ENCODE measurements around the gene ATG5. TPM values are rescaled to one million over a fixed set of nuclear protein-coding genes. Genes with fewer than 3 reads are reported as not detected.
"Not testable (repeated sequence)": the region's sequence is repeated elsewhere in the genome, so short reads cannot be mapped to it uniquely, and the experiment has no call there.

The ATG5 gene
- total RNA-seq, 2 experiments from 2014 or later: 35.4 to 35.6 TPM

DNA sequence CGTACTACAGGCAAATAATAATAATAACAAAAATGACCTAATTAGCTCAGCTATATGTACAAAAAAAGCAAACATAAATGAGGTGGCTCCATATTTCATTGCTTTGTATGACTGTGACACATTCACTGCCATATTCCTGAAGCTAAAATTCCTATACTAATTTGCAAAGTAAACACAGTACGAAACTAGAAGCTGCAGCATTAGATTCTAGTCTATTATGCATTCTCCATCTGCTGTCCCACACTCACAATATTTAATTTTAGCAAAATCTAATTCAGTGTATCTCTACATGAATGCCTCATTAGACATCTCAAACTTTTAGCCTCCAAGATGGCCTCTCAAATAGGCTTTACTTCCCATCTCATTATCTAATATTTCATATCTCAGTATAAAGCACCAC, 55.1 kb downstream of the ATG5 start:
- DNase-seq: no peak
- Mint-ChIP-seq H3K27me3 (no peaks in the 10 kb centered on the region), H3K36me3 (ENCODE audit: low read depth) (peaks cover 37% of the 10 kb centered on the region), H3K9me3 (peaks cover 25% of the 10 kb centered on the region), H3K4me3 (no peak overlapping the region), H3K27ac (no peak overlapping the region), H3K4me1 (peaks cover 10% of the 10 kb centered on the region)
- ChIA-PET POLR2A (no interaction called here), CTCF (no interaction called here)

DNA sequence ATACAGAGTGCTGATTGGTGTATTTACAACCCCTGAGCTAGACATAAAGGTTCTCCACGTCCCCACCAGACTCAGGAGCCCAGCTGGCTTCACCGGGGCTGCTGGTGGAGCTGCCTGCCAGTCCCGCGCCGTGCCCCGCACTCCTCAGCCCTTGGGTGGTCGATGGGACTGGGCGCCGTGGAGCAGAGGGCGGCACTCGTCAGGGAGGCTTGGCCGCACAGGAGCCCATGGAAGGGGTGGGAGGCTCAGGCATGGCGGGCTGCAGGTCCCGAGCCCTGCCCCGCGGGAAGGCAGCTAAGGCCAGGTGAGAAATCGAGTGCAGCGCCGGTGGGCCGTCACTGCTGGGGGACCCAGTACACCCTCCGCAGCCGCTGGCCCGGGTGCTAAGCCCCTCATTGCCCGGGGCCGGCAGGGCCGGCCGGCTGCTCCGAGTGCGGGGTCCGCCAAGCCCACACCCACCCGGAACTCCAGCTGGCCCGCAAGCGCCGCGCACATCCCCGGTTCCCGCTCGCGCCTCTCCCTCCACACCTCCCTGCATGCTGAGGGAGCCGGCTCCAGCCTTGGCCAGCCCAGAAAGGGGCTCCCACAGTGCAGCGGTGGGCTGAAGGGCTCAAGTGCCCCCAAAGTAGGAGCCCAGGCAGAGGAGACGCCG, 56.2 kb downstream of the ATG5 start:
- peaks cover 33% of the 10 kb centered on the region for H3K9me3 Mint-ChIP-seq
- peaks cover 45% of the 10 kb centered on the region for H3K36me3 Mint-ChIP-seq (ENCODE audit: low read depth)
- CTCF ChIA-PET, DNase-seq, H3K27me3 Mint-ChIP-seq, H3K4me1 Mint-ChIP-seq, POLR2A ChIA-PET, H3K27ac Mint-ChIP-seq, H3K4me3 Mint-ChIP-seq: not testable (repeated sequence)

DNA sequence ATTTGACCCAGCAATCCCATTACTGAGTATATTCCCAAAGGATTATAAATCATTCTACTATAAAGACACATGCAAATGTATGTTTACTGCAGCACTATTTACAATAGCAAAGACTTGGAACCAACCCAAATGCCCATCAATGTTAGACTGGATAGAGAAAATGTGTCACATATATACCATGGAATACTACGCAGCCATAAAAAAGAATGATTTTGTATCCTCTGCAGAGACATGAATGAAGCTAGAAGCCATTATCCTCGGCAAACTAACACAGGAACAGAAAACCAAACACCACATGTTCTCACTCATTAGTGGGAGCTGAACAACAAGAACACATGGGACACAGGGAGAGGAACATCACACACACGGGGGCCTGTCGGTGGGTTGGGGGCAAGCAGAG, 57.1 kb downstream of the ATG5 start:
- CTCF ChIA-PET, H3K4me1 Mint-ChIP-seq, H3K4me3 Mint-ChIP-seq, H3K27me3 Mint-ChIP-seq, POLR2A ChIA-PET, DNase-seq, H3K27ac Mint-ChIP-seq: not testable (repeated sequence)
- Mint-ChIP-seq H3K9me3 (peaks cover 38% of the 10 kb centered on the region), H3K36me3 (ENCODE audit: low read depth) (peaks cover 53% of the 10 kb centered on the region)

DNA sequence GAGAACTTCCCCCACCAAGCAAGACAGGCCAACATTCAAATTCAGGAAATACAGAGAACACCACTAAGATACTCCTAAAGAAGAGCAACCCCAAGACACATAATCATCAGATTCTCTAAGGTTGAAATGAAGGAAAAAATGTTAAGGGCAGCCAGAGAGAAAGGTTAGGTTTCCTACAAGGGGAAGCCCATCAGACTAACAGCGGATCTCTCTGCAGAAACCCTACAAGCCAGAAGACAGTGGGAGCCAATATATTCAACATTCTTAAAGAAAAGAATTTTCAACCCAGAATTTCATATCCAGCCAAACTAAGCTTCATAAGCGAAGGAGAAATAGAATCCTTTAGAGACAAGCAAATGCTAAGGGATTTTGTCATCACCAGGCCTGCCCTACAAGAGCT, 61.1 kb downstream of the ATG5 start:
- CTCF ChIA-PET: interaction anchor here (0.7 kb wide), 1 partner anchor 201 kb away, joined by 5 read pairs; no protein-coding TSS in a partner anchor
- not testable (repeated sequence) for DNase-seq
- peaks cover 77% of the 10 kb centered on the region for H3K36me3 Mint-ChIP-seq (ENCODE audit: low read depth)

DNA sequence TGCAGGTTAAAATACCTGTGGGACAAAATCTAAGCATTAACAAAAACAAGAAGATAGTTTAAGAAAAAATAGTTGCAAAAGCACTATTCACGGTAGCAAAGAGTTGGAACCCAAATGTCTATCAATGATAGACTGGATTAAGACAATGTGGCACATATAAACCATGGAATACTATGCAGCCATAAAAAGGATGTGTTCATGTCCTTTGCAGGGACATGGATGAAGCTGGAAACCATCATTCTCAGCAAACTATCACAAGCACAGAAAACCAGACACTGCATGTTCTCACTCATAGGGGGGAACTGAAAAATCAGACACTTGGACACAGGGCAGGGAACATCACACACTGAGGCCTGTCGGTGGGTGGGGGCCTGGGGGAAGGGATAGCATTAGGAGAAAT, 65.8 kb downstream of the ATG5 start:
- peaks cover 49% of the 10 kb centered on the region for H3K36me3 Mint-ChIP-seq (ENCODE audit: low read depth)
- H3K27ac Mint-ChIP-seq, H3K27me3 Mint-ChIP-seq, H3K4me1 Mint-ChIP-seq, DNase-seq, POLR2A ChIA-PET, H3K9me3 Mint-ChIP-seq, H3K4me3 Mint-ChIP-seq: not testable (repeated sequence)
- CTCF ChIA-PET: interaction anchor here (1.4 kb wide), 1 partner anchor 36 kb away, joined by 3 read pairs; no protein-coding TSS in a partner anchor

More for the DNA sequence above, 61.1 kb downstream of the ATG5 start:
- H3K9me3 Mint-ChIP-seq: peaks cover 38% of the 10 kb centered on the region
- not testable (repeated sequence) for H3K4me1 Mint-ChIP-seq, H3K4me3 Mint-ChIP-seq, H3K27ac Mint-ChIP-seq, H3K27me3 Mint-ChIP-seq
- POLR2A ChIA-PET: interaction anchor here (1.2 kb wide), 1 partner anchor 15 kb away, joined by 3 read pairs; no protein-coding TSS in a partner anchor

DNA sequence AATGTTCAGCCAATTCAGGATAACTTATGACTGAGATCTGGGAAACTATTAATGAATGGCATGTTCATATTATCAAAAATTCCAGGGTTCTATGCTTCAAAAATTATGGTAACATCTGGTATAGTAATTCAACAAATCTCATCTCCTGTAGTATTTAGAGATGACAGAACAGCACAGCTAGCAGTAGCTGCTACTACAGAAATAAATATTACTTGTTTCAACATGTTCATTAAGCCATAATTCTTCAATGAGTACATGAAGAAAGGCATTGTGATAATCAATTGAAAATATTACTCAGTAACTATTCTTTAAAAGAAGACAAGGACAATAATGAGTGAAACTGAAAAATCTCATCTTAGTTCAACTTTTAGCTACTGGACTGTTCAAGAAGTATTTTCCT, 66.8 kb downstream of the ATG5 start:
- no peaks in the 10 kb centered on the region for H3K27me3 Mint-ChIP-seq
- H3K4me1 Mint-ChIP-seq: peaks cover 2% of the 10 kb centered on the region
- no peak overlapping the region for H3K27ac Mint-ChIP-seq
- no peak overlapping the region for H3K4me3 Mint-ChIP-seq
- H3K36me3 Mint-ChIP-seq (ENCODE audit: low read depth): peaks cover 39% of the 10 kb centered on the region
- no peak for DNase-seq
- no peaks in the 10 kb centered on the region for H3K9me3 Mint-ChIP-seq
- ChIA-PET POLR2A (interaction anchor here (0.9 kb wide), 1 partner anchor 12 kb away, joined by 3 read pairs; no protein-coding TSS in a partner anchor), CTCF (interaction anchor here (0.5 kb wide), 1 partner anchor 827 kb away, joined by 3 read pairs; no protein-coding TSS in a partner anchor)

DNA sequence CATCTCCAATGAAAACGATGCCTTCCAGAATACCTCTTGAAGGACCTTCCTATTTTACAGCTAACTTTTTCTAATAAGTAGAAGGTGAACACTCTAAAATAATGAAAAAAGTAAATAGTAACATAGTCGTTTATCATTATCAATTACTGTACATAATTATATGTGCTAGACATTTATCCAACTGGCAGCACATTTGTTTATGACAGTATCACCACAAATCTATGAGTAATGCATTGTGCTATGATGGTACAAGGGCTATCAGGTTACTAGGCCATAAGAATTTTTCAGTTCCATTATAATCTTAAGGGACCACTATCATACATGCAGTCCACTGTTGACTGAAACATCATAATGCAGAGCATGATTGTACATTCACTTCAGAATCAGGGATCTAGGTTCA, 68.4 kb downstream of the ATG5 start:
- no peak overlapping the region for H3K27ac Mint-ChIP-seq

DNA sequence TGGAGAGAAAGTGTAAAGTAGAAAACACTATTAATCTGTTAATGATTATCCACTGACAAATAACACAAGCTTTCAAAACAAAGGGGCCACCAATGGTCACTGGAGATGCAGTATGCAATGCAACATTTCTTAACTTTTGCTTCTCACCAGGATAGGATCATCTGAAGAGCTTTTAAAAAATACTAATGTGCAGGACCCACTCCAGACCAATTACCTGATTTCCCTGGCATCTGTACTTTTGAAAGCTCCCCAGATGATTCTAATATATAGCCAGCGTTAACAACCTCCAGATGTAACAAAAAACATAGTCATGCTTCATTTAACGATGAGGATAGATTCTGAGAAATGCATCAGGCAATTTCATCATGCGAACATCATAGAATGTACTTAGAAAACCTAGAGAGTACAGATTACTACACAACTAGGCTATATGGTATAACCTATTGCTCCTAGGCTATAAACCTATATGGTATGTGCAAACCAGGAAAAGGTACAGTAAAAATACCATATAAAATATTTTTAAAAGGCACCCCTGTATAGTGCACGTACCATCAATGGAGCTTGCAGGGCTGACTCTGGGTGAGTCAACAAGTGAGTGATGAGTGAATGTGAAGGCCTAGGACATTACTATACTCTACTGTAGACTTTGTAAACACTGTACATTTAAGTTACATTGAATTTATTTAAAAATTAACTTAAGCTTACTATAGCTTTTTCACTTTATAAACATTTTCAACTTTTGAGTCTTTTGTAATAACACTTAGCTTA, 69.2 kb downstream of the ATG5 start:
- POLR2A ChIA-PET: interaction anchor here (0.6 kb wide), 1 partner anchor 58 kb away, joined by 4 read pairs; no protein-coding TSS in a partner anchor

More for the DNA sequence above, 68.4 kb downstream of the ATG5 start:
- ChIA-PET POLR2A (no interaction called here), CTCF (interaction anchor here (1.4 kb wide), 1 partner anchor 8 kb away, joined by 3 read pairs; no protein-coding TSS in a partner anchor)
- Mint-ChIP-seq H3K36me3 (ENCODE audit: low read depth) (peaks cover 37% of the 10 kb centered on the region), H3K9me3 (no peaks in the 10 kb centered on the region), H3K27me3 (no peaks in the 10 kb centered on the region), H3K4me1 (peaks cover 2% of the 10 kb centered on the region), H3K4me3 (no peak overlapping the region)
- DNase-seq: no peak

DNA sequence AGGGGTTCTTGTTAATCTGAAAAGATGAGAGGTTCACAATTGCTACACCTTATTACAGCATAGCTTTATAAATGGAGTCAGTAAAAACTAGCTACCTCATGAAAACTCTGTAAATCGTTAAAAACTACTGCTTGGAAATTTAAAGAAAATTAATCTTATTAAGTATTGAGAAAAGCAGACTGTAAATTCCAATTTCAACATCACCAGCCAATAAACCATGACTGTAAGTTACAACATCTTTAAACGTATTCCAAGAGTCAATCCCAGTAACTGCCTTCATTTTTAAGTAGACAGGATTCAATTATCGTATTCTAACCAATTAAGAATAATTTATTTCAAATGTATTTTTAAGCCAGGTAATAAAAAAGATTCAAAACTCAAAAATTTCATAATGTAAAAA, 70.3 kb downstream of the ATG5 start:
- POLR2A ChIA-PET: no interaction called here
- Mint-ChIP-seq H3K27ac (no peak overlapping the region), H3K9me3 (no peaks in the 10 kb centered on the region), H3K36me3 (ENCODE audit: low read depth) (peaks cover 27% of the 10 kb centered on the region), H3K27me3 (no peaks in the 10 kb centered on the region), H3K4me1 (peaks cover 7% of the 10 kb centered on the region), H3K4me3 (no peak overlapping the region)
- CTCF ChIA-PET: interaction anchor here (0.6 kb wide), 1 partner anchor 145 kb away, joined by 3 read pairs; no protein-coding TSS in a partner anchor
- no peak for DNase-seq

More for the DNA sequence above, 69.2 kb downstream of the ATG5 start:
- peaks cover 2% of the 10 kb centered on the region for H3K4me1 Mint-ChIP-seq
- H3K36me3 Mint-ChIP-seq (ENCODE audit: low read depth): peaks cover 34% of the 10 kb centered on the region
- H3K27ac Mint-ChIP-seq: no peak overlapping the region
- H3K9me3 Mint-ChIP-seq: no peaks in the 10 kb centered on the region
- DNase-seq: no peak
- CTCF ChIA-PET: interaction anchor here (1.4 kb wide), 1 partner anchor 9 kb away, joined by 3 read pairs; no protein-coding TSS in a partner anchor
- H3K27me3 Mint-ChIP-seq: no peaks in the 10 kb centered on the region
- no peak overlapping the region for H3K4me3 Mint-ChIP-seq

DNA sequence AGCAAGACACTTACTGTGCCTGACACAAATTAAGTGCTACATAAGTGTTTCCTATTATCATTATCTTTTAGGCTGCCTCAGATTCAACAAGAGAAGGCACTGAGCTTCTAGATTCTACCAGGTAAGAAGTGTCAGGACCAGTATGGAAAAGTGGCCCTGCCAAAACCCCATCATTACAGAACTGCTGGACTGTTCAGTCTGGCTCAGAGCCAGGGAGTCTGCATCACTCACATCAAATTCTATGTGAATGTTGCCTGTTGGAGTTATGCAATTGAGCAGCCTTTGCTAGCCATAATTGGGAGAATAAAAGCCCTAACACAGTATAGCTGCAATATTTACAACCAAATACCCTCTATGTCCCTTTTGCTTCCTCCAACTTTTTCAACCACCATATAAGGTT, 70.9 kb downstream of the ATG5 start:
- Mint-ChIP-seq H3K27ac (no peak overlapping the region), H3K36me3 (ENCODE audit: low read depth) (peaks cover 23% of the 10 kb centered on the region), H3K4me3 (no peak overlapping the region), H3K27me3 (no peaks in the 10 kb centered on the region), H3K4me1 (peaks cover 11% of the 10 kb centered on the region), H3K9me3 (no peaks in the 10 kb centered on the region)
- ChIA-PET POLR2A (no interaction called here), CTCF (no interaction called here)
- DNase-seq: no peak

DNA sequence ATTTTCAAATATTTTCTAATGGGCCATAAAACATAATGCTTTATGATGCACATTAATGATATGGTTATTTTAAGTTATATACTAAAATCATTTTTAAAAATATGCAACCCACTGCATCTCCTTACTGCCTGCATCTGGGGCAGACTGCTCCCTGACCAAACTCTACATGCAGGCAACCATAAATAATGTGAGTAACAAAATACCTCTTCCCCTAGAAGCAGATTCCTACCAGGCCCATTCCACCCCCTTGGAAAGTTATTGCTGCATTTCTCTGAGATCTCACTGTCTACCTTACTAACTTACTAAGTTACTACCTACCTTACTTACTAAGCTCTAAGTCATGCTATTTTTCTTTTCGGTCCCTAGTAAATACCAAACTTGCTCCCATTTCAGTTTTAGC, 71.8 kb downstream of the ATG5 start:
- H3K27me3 Mint-ChIP-seq: no peaks in the 10 kb centered on the region
- ChIA-PET POLR2A (no interaction called here), CTCF (no interaction called here)
- peaks cover 17% of the 10 kb centered on the region for H3K36me3 Mint-ChIP-seq (ENCODE audit: low read depth)
- no peak overlapping the region for H3K4me3 Mint-ChIP-seq
- H3K9me3 Mint-ChIP-seq: no peaks in the 10 kb centered on the region
- H3K4me1 Mint-ChIP-seq: peaks cover 11% of the 10 kb centered on the region
- DNase-seq: no peak
- no peak overlapping the region for H3K27ac Mint-ChIP-seq

DNA sequence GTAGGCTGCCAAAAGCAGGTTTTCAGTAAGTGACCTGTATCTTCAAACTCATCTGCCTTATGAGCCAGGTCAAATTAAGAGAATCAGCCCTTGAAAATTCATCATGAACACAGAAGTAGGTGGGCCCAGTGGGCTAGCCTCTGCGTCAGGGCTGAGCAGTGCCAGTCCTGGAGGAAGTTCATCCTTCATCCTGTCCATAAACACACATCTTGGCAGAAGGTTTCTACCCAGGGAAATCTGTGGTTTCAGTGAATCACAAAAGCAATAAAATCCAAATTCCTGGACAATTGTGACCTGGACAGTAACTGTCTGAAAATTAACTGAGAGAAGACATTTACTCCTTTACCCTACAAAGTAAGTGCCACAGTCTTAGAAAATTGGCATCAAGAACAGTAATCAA, 72.4 kb downstream of the ATG5 start:
- H3K27ac Mint-ChIP-seq: no peak overlapping the region
- ChIA-PET CTCF (no interaction called here), POLR2A (interaction anchor here (0.5 kb wide), 1 partner anchor 117 kb away, joined by 3 read pairs; no protein-coding TSS in a partner anchor)
- peaks cover 20% of the 10 kb centered on the region for H3K36me3 Mint-ChIP-seq (ENCODE audit: low read depth)
- DNase-seq: no peak
- no peaks in the 10 kb centered on the region for H3K27me3 Mint-ChIP-seq
- no peak overlapping the region for H3K4me3 Mint-ChIP-seq
- no peaks in the 10 kb centered on the region for H3K9me3 Mint-ChIP-seq
- peaks cover 14% of the 10 kb centered on the region for H3K4me1 Mint-ChIP-seq

DNA sequence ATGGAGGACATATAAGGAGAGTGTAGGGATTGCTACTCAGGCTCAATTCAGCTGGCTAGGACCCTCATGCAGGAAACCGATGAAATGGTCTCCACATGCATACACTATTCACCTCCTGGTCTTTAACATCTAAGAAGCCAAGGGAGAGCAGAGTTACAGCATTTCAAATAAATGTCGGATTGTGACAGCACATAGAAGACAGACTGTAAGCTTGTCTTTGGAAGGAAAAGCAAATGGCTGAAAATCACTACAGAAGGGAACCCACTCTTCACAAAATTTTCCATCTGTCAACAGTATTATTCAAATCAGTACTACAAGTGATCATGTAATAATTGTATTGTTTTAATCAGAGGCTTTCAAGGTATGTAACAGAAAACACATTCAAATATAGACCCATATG, 72.9 kb downstream of the ATG5 start:
- H3K27me3 Mint-ChIP-seq: no peaks in the 10 kb centered on the region
- CTCF ChIA-PET: interaction anchor here (1.1 kb wide), 1 partner anchor 821 kb away, joined by 3 read pairs; no protein-coding TSS in a partner anchor
- H3K36me3 Mint-ChIP-seq (ENCODE audit: low read depth): peaks cover 16% of the 10 kb centered on the region
- POLR2A ChIA-PET: interaction anchor here (0.5 kb wide), 1 partner anchor 117 kb away, joined by 3 read pairs; no protein-coding TSS in a partner anchor
- peaks cover 17% of the 10 kb centered on the region for H3K4me1 Mint-ChIP-seq
- H3K27ac Mint-ChIP-seq: no peak overlapping the region
- H3K4me3 Mint-ChIP-seq: no peak overlapping the region
- no peaks in the 10 kb centered on the region for H3K9me3 Mint-ChIP-seq
- no peak for DNase-seq
